ENCODE data around the gene NACA2. TPM values are rescaled to one million over a fixed set of nuclear protein-coding genes. Genes with fewer than 3 reads are reported as not detected.
A peak's percentile ranks its signal among the peaks of the same experiment; 100 is the strongest.

NACA2 gene
- total RNA-seq: not detected
- not detected for polyA plus RNA-seq
- 4.2 reads per million, percentile 21 among the genes with 10 or more reads in this experiment for total RNA-seq

DNA sequence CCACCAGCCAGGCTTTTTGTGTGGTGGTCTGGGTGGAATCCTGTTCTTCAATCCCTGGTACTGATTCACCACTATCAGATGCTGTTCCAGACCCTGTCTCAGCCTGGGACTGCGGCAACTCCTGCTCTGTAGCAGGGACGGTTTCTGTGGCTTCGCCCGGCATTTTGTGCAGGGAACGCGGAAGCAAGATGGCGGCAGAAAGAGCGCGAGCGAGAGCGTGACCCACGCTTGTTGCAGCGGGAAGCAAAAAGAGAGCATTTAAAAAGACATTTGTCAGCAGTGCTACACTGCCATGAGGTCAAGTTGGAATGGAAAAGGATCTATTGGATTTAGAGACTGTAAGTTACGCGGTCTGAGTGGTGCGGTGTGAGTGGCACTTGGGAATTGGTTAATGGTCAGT lies at the start of gene NACA2:
Gene NACA2, minus strand, starts transcription at position 202 of the 400 bp plus-strand sequence. Its CDS starts 39 bp downstream, at position 163.
- no peaks in the 10 kb centered on the region for H3K36me3 ChIP-seq (ENCODE audit: control insufficient read depth in 2 of 3, insufficient read depth in 3 of 3, low read length in 3 of 3)
- no peaks in the 10 kb centered on the region for H3K9me3 Mint-ChIP-seq
- POLR2A ChIA-PET: no interaction called here
- ATAC-seq (no peak), DNase-seq (no peak)
- no peaks in the 10 kb centered on the region for H3K4me1 ChIP-seq (ENCODE audit: control insufficient read depth in 2 of 2, insufficient read depth in 2 of 2, low read length in 2 of 2)
- no peak within 1 kb of the TSS for H3K27ac Mint-ChIP-seq
- no peak within 1 kb of the TSS for H3K27ac ChIP-seq (ENCODE audit: low read depth, low read length)
- H3K9me3 ChIP-seq (ENCODE audit: control insufficient read depth in 2 of 3, low read length in 3 of 3): no peaks in the 10 kb centered on the region
- H3K4me3 Mint-ChIP-seq: no peak within 1 kb of the TSS
- CTCF ChIA-PET: no interaction called here
- peaks cover 5 to 17% (median 8%) of the 10 kb centered on the region in 5 donors for H3K27me3 Mint-ChIP-seq
- intact Hi-C loops (cut with micrococcal nuclease): no loop called here
- H3K4me1 Mint-ChIP-seq: no peaks in the 10 kb centered on the region
- H3K36me3 Mint-ChIP-seq: no peaks in the 10 kb centered on the region
- H3K4me3 ChIP-seq (ENCODE audit: low read length): no peak within 1 kb of the TSS
- no peaks in the 10 kb centered on the region for H3K27me3 ChIP-seq (ENCODE audit: control insufficient read depth in 2 of 2, insufficient read depth in 2 of 2, low read length in 2 of 2)

DNA sequence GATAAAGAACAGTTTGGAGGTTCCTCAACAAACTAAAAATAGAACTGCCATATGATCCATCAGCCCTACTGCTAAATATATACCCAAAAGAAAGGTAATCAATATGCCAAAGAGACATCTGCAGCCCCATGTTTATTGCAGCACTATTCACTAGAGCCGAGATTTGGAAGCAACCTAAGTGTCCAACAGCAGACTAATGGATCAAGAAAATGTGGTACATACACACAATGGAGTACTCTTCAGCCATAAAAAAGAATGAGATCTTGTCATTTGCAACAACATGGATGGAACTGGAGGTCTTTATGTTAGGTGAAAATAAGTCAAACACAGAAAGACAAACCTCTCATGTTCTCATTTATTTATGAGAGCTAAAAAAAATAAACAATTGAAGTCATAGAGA lies 48.8 kb upstream of the NACA2 start:
- Mint-ChIP-seq H3K27me3 (peaks cover 43 to 59% (median 51%) of the 10 kb centered on the region in 5 donors), H3K27ac (peak overlapping the region in 1 of 9 donors; percentile 3), H3K36me3 (peaks cover 0 to 9% (median 0%) of the 10 kb centered on the region in 5 donors), H3K4me1 (no peaks in the 10 kb centered on the region), H3K9me3 (peaks cover 0 to 11% (median 5%) of the 10 kb centered on the region in 11 donors), H3K4me3 (no peak overlapping the region)
- no peaks in the 10 kb centered on the region for H3K4me1 ChIP-seq (ENCODE audit: control insufficient read depth in 2 of 2, insufficient read depth in 2 of 2, low read length in 2 of 2)
- POLR2A ChIA-PET: no interaction called here
- intact Hi-C loops (cut with micrococcal nuclease): no loop called here
- DNase-seq: no peak
- H3K36me3 ChIP-seq (ENCODE audit: control insufficient read depth in 2 of 3, insufficient read depth in 3 of 3, low read length in 3 of 3): no peaks in the 10 kb centered on the region
- peaks cover 0 to 3% of the 10 kb centered on the region in 2 donors for H3K27me3 ChIP-seq (ENCODE audit: control insufficient read depth in 2 of 2, insufficient read depth in 2 of 2, low read length in 2 of 2)
- H3K4me3 ChIP-seq (ENCODE audit: low read length): no peak overlapping the region
- H3K9me3 ChIP-seq (ENCODE audit: control insufficient read depth in 2 of 3, low read length in 3 of 3): no peaks in the 10 kb centered on the region
- no peak overlapping the region for H3K27ac ChIP-seq (ENCODE audit: low read depth, low read length)
- CTCF ChIA-PET: no interaction called here
- no peak for ATAC-seq

DNA sequence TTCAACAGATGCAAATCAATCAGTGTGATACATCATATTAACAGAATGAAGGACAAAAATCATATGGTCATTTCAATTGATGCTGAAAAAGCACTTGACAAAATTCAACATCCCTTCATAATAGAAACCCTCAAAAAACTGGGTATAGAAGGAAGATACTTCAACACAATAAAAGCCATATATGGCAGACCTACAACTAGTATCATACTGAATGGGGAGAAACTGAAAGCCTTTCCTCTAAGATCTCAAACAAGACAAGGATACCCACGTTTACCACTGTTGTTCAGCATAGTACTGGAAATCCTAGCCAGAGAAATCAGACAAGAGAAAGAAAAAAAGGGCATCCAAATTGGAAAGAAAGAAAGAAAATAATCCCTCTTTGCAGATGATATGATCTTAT lies 47.1 kb upstream of the NACA2 start:
- H3K27me3 Mint-ChIP-seq: peaks cover 45 to 67% (median 63%) of the 10 kb centered on the region in 5 donors
- ChIA-PET CTCF (no interaction called here), POLR2A (no interaction called here)
- no peak for DNase-seq
- H3K27ac Mint-ChIP-seq: no peak overlapping the region
- Histone ChIP-seq H3K4me1 (ENCODE audit: control insufficient read depth in 2 of 2, insufficient read depth in 2 of 2, low read length in 2 of 2) (no peaks in the 10 kb centered on the region), H3K4me3 (ENCODE audit: low read length) (no peak overlapping the region), H3K27ac (ENCODE audit: low read depth, low read length) (no peak overlapping the region), H3K9me3 (ENCODE audit: control insufficient read depth in 2 of 3, low read length in 3 of 3) (no peaks in the 10 kb centered on the region), H3K27me3 (ENCODE audit: control insufficient read depth in 2 of 2, insufficient read depth in 2 of 2, low read length in 2 of 2) (peaks cover 0 to 3% of the 10 kb centered on the region in 2 donors), H3K36me3 (ENCODE audit: control insufficient read depth in 2 of 3, insufficient read depth in 3 of 3, low read length in 3 of 3) (no peaks in the 10 kb centered on the region)
- H3K36me3 Mint-ChIP-seq: peaks cover 0 to 9% (median 0%) of the 10 kb centered on the region in 5 donors
- no peak for ATAC-seq
- no peak overlapping the region for H3K4me3 Mint-ChIP-seq
- peaks cover 0 to 16% (median 5%) of the 10 kb centered on the region in 11 donors for H3K9me3 Mint-ChIP-seq
- no peaks in the 10 kb centered on the region for H3K4me1 Mint-ChIP-seq
- intact Hi-C loops (cut with micrococcal nuclease): no loop called here

DNA sequence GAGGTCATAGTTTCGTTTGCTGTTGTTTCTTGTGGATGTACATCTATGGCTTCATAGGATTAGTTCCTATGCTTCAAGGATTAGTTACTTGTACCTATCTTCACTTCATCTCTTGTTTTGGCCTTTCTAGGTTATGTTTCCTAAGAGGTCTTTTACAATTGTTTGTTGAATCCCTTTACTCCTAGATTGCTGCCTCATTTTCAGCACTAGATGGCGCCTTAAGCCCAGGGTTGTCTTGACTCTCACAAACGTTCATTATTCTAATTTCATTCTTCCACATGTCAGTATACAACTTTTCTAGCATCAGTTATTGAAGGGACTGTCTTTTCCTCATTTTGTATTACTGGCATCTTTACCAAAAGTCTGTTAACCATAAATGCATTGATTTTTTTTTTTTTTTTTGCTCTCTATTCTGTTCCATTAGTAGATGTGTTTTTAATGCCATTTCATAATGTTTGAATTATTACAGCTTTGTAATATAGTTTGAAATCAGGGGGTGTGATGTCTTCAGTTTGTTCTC lies 45.0 kb upstream of the NACA2 start:
- POLR2A ChIA-PET: no interaction called here
- CTCF ChIA-PET: interaction anchor here (0.6 to 0.8 kb wide), 2 partner anchors 10 to 477 kb away, joined by 3 read pairs; no protein-coding TSS in a partner anchor
- H3K27me3 ChIP-seq (ENCODE audit: control insufficient read depth in 2 of 2, insufficient read depth in 2 of 2, low read length in 2 of 2): peaks cover 0 to 3% of the 10 kb centered on the region in 2 donors
- H3K4me1 Mint-ChIP-seq: no peaks in the 10 kb centered on the region
- no peak overlapping the region for H3K27ac Mint-ChIP-seq
- peaks cover 0 to 9% (median 0%) of the 10 kb centered on the region in 5 donors for H3K36me3 Mint-ChIP-seq
- H3K4me1 ChIP-seq (ENCODE audit: control insufficient read depth in 2 of 2, insufficient read depth in 2 of 2, low read length in 2 of 2): no peaks in the 10 kb centered on the region
- H3K4me3 Mint-ChIP-seq: no peak overlapping the region
- intact Hi-C loops (cut with micrococcal nuclease): loop anchor here in 1 of 2 donors (1.0 kb wide), 2 partner anchors 201 to 430 kb away; no protein-coding TSS in a partner anchor
- no peak overlapping the region for H3K27ac ChIP-seq (ENCODE audit: low read depth, low read length)
- peak; percentile 60 for ATAC-seq
- H3K4me3 ChIP-seq (ENCODE audit: low read length): no peak overlapping the region
- H3K27me3 Mint-ChIP-seq: peaks cover 56 to 82% (median 72%) of the 10 kb centered on the region in 5 donors
- H3K9me3 Mint-ChIP-seq: peaks cover 0 to 16% (median 5%) of the 10 kb centered on the region in 11 donors
- H3K36me3 ChIP-seq (ENCODE audit: control insufficient read depth in 2 of 3, insufficient read depth in 3 of 3, low read length in 3 of 3): no peaks in the 10 kb centered on the region
- DNase-seq: peak in 7 of 9 donors; percentile 2 to 40 (median 9)
- H3K9me3 ChIP-seq (ENCODE audit: control insufficient read depth in 2 of 3, low read length in 3 of 3): no peaks in the 10 kb centered on the region

DNA sequence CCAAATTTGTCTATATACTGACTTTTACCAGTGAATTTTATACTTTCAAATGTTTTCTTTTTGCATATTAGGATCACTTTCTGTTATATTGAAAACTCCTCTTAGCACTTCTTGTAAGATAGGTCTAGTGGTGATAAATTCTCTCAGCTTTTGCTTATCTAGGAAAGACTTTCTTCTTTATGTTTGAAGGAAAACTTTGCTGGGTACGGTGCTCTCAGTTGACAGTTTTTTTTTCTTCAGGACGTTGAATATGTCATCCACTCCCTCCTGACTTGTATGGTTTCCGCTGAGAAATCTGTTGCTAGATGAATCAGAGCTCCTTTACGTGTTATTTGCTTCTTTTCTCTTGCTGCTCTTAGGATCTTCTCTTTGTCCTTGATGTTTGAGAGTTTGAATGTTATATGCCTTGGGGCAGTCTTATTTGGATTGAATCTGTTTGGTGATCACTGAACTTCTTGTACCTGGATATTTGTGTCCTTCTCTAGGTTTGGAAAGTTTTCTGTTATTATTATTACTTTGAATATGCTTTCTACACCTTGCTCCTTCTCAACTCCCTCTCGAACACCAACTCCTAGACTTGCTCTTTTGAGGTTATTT lies 44.0 kb upstream of the NACA2 start:
- Mint-ChIP-seq H3K27ac (no peak overlapping the region), H3K4me3 (no peak overlapping the region), H3K27me3 (peaks cover 64 to 86% (median 75%) of the 10 kb centered on the region in 5 donors), H3K9me3 (peaks cover 0 to 16% (median 5%) of the 10 kb centered on the region in 11 donors), H3K36me3 (peaks cover 0 to 9% (median 0%) of the 10 kb centered on the region in 5 donors), H3K4me1 (no peaks in the 10 kb centered on the region)
- Histone ChIP-seq H3K9me3 (ENCODE audit: control insufficient read depth in 2 of 3, low read length in 3 of 3) (no peaks in the 10 kb centered on the region), H3K27ac (ENCODE audit: low read depth, low read length) (no peak overlapping the region), H3K36me3 (ENCODE audit: control insufficient read depth in 2 of 3, insufficient read depth in 3 of 3, low read length in 3 of 3) (no peaks in the 10 kb centered on the region), H3K27me3 (ENCODE audit: control insufficient read depth in 2 of 2, insufficient read depth in 2 of 2, low read length in 2 of 2) (peaks cover 0 to 3% of the 10 kb centered on the region in 2 donors), H3K4me1 (ENCODE audit: control insufficient read depth in 2 of 2, insufficient read depth in 2 of 2, low read length in 2 of 2) (no peaks in the 10 kb centered on the region), H3K4me3 (ENCODE audit: low read length) (no peak overlapping the region)
- CTCF ChIA-PET: interaction anchor here (0.8 kb wide), 1 partner anchor 11 kb away, joined by 3 read pairs; no protein-coding TSS in a partner anchor
- ATAC-seq (no peak), DNase-seq (no peak)
- POLR2A ChIA-PET: no interaction called here
- intact Hi-C loops (cut with micrococcal nuclease): no loop called here

DNA sequence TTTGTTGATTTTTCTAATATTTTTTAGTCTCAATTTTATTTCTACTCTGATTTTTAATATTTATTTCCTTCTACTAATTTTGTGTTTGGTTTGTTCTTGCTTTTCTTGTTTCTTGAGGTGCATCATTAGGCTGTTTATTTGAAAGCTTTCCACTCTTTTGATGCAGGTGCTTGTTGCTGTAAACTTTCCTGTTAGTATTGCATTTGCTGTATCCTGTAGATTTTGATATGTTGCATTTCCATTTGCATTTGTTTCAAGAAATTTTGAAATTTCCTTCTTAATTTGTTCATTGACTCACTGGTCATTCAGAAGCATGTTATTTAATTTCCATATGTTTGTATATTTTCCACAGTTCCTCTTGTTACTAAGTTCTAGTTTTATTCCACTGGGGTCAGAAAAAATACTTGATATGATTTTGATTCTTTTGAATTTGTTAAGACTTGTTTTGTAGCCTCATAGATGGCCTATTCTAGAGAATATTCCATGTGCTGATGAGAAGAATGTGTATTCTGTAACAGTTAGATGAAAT lies 43.1 kb upstream of the NACA2 start:
- ChIA-PET POLR2A (no interaction called here), CTCF (no interaction called here)
- Mint-ChIP-seq H3K27me3 (peaks cover 61 to 81% (median 74%) of the 10 kb centered on the region in 5 donors), H3K4me3 (no peak overlapping the region), H3K9me3 (peaks cover 0 to 16% (median 5%) of the 10 kb centered on the region in 11 donors), H3K36me3 (peaks cover 0 to 9% (median 0%) of the 10 kb centered on the region in 5 donors), H3K4me1 (no peaks in the 10 kb centered on the region), H3K27ac (no peak overlapping the region)
- DNase-seq (no peak), ATAC-seq (no peak)
- H3K36me3 ChIP-seq (ENCODE audit: control insufficient read depth in 2 of 3, insufficient read depth in 3 of 3, low read length in 3 of 3): no peaks in the 10 kb centered on the region
- H3K4me1 ChIP-seq (ENCODE audit: control insufficient read depth in 2 of 2, insufficient read depth in 2 of 2, low read length in 2 of 2): no peaks in the 10 kb centered on the region
- H3K27ac ChIP-seq (ENCODE audit: low read depth, low read length): no peak overlapping the region
- no peaks in the 10 kb centered on the region for H3K9me3 ChIP-seq (ENCODE audit: control insufficient read depth in 2 of 3, low read length in 3 of 3)
- H3K4me3 ChIP-seq (ENCODE audit: low read length): no peak overlapping the region
- peaks cover 0 to 3% of the 10 kb centered on the region in 2 donors for H3K27me3 ChIP-seq (ENCODE audit: control insufficient read depth in 2 of 2, insufficient read depth in 2 of 2, low read length in 2 of 2)
- intact Hi-C loops (cut with micrococcal nuclease): no loop called here
